Keratinocyte (primary cell): Measurements from ENCODE around the gene PTPN12.

ENCODE experiments used
- EZH2 ChIP-seq: IDR thresholded peaks from one replicate; pipeline ENCODE4 v1.6.1; 2012; ENCODE audit warnings: inconsistent platforms, mild to moderate bottlenecking, low read length, moderate library complexity
- TF ChIP-seq, protein P1 (sequence below), 3 experiments: IDR thresholded peaks in 1 of 3; conservative IDR thresholded peaks in 1 of 3; optimal IDR thresholded peaks in 1 of 3; 2 replicates in 2 of 3; 3 replicates in 1 of 3; pipeline versions ENCODE3 to v1.5.1; 2011; ENCODE audit warnings: low read length in 3 of 3, mild to moderate bottlenecking in 3 of 3, moderate library complexity in 2 of 3, control low read depth in 1 of 3, inconsistent platforms in 1 of 3; ENCODE audit not compliant: insufficient read depth in 2 of 3; ENCODE audit errors: extremely low read depth in 1 of 3

DNA sequence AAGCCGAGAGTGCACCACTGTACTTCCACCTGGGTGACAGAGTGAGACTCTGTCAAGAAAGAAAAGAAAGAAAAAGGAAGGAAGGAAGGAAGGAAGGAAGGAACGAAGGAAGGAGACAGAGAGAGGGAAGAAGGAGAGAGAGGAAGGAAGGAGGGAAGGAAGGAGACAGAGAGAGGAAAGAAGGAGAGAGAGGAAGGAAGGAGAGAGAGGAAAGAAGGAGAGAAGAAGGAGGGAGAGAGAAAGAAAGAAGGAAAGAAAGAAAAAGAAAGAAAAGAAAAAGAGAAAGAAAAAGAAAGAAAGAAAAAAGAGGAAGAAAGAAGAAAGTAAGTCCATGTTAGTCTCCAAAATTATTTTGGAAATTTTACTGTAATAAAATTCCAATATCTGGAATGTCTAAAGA is 125.8 kb downstream of the PTPN12 start:
- TF ChIP-seq EZH2, result no peak
- TF ChIP-seq, protein P1, sequence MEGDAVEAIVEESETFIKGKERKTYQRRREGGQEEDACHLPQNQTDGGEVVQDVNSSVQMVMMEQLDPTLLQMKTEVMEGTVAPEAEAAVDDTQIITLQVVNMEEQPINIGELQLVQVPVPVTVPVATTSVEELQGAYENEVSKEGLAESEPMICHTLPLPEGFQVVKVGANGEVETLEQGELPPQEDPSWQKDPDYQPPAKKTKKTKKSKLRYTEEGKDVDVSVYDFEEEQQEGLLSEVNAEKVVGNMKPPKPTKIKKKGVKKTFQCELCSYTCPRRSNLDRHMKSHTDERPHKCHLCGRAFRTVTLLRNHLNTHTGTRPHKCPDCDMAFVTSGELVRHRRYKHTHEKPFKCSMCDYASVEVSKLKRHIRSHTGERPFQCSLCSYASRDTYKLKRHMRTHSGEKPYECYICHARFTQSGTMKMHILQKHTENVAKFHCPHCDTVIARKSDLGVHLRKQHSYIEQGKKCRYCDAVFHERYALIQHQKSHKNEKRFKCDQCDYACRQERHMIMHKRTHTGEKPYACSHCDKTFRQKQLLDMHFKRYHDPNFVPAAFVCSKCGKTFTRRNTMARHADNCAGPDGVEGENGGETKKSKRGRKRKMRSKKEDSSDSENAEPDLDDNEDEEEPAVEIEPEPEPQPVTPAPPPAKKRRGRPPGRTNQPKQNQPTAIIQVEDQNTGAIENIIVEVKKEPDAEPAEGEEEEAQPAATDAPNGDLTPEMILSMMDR (optimal IDR thresholded peaks at IDR 0.05 in 1 of 3, IDR thresholded peaks at IDR 0.05 in 1 of 3, conservative IDR thresholded peaks at IDR 0.05 in 1 of 3; ENCODE audit: extremely low read depth in 1 of 3, insufficient read depth in 2 of 3, low read length in 3 of 3), result no peak
